ENCODE data around the gene NAB1.

NAB1 gene

DNA sequence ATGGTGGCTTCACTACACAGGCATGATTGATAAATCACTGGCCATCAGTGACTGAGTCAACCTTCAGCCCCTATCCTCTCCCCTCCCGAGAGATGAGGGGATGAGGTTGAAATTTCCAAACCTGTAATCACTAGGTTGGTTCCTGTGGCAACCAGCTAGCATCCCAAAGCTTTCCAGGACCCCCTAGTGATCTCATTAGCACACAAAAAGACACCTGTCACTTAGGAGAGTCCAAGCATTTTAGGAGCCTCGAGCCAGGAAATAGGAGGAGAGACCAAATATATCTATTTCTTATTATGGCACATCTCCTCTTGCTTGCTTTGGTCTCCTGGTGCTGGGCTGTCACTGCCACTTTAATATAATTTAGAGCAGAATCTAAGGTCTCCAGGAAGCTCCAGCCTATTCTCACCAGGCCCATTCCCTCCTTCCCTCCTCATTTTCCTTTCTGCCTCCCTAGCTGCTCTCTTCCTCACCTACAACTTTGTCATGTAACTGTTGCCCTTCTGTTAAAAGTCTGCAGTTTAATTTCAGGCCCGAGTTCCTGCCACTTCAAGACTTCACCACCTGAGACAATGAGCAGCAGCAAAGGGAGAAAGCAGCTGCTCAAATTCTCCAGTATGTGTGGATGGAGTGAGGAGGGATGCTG is 33.2 kb upstream of the NAB1 start:
- no peaks in the 10 kb centered on the region for H3K4me1 ChIP-seq (ENCODE audit: insufficient read depth, low read length)
- H2AFZ ChIP-seq (ENCODE audit: low read depth, low read length), result no peak overlapping the region
- ATAC-seq (ENCODE audit: insufficient read depth, low read depth), result no peak
- DNase-seq, result no peak
- no peak for TF ChIP-seq EZH2 (IDR thresholded peaks at IDR 0.05; ENCODE audit: borderline replicate concordance, low read depth, low read length, severe bottlenecking)
- TF ChIP-seq, protein P1, sequence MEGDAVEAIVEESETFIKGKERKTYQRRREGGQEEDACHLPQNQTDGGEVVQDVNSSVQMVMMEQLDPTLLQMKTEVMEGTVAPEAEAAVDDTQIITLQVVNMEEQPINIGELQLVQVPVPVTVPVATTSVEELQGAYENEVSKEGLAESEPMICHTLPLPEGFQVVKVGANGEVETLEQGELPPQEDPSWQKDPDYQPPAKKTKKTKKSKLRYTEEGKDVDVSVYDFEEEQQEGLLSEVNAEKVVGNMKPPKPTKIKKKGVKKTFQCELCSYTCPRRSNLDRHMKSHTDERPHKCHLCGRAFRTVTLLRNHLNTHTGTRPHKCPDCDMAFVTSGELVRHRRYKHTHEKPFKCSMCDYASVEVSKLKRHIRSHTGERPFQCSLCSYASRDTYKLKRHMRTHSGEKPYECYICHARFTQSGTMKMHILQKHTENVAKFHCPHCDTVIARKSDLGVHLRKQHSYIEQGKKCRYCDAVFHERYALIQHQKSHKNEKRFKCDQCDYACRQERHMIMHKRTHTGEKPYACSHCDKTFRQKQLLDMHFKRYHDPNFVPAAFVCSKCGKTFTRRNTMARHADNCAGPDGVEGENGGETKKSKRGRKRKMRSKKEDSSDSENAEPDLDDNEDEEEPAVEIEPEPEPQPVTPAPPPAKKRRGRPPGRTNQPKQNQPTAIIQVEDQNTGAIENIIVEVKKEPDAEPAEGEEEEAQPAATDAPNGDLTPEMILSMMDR (IDR thresholded peaks at IDR 0.05; ENCODE audit: borderline replicate concordance, extremely low read depth, low read length, poor library complexity, severe bottlenecking), result no peak
- no peak overlapping the region for H3K4me3 ChIP-seq (ENCODE audit: low read depth in 1 of 2, low read length in 2 of 2)
- no peaks in the 10 kb centered on the region for H3K27me3 ChIP-seq (ENCODE audit: insufficient read depth, low read length, poor library complexity)
- H3K4me2 ChIP-seq (ENCODE audit: insufficient read depth, low read length), result no peak overlapping the region
- no peak overlapping the region for H3K27ac ChIP-seq (ENCODE audit: low read length)
- H3K9me3 ChIP-seq (ENCODE audit: insufficient read depth, low read length, severe bottlenecking), result no peaks in the 10 kb centered on the region
- no peak overlapping the region for H3K9ac ChIP-seq (ENCODE audit: low read depth, low read length)
- H4K20me1 ChIP-seq (ENCODE audit: insufficient read depth, low read length), result no peaks in the 10 kb centered on the region
- no peaks in the 10 kb centered on the region for H3K79me2 ChIP-seq (ENCODE audit: insufficient read depth, low read length)
- H3K36me3 ChIP-seq (ENCODE audit: insufficient read depth, low read length), result no peaks in the 10 kb centered on the region

DNA sequence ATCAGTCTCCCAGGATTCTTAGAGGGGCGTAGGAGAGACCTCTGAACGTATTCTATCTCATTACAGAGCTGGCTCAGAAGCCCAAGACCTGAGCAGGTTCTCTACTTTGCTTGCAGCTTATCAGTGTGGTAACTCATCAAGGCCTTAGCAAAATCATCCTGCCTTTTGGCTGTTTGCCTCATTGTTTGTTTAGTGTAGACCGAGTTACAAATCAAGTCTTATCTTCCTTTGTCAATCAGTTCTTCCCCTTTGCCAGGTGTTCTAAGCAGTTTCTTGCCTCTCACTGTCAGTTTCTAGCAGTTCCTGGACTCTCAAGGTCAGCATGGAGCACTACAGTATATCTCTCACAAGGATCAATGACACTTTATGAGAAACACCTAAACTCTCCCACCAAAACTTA is 30.9 kb upstream of the NAB1 start:
- Histone ChIP-seq H3K4me2 (ENCODE audit: insufficient read depth, low read length) (no peak overlapping the region), H4K20me1 (ENCODE audit: insufficient read depth, low read length) (no peaks in the 10 kb centered on the region), H3K36me3 (ENCODE audit: insufficient read depth, low read length) (no peaks in the 10 kb centered on the region), H2AFZ (ENCODE audit: low read depth, low read length) (no peak overlapping the region), H3K27ac (ENCODE audit: low read length) (no peak overlapping the region), H3K79me2 (ENCODE audit: insufficient read depth, low read length) (no peaks in the 10 kb centered on the region), H3K9ac (ENCODE audit: low read depth, low read length) (no peak overlapping the region), H3K9me3 (ENCODE audit: insufficient read depth, low read length, severe bottlenecking) (no peaks in the 10 kb centered on the region), H3K27me3 (ENCODE audit: insufficient read depth, low read length, poor library complexity) (no peaks in the 10 kb centered on the region), H3K4me3 (ENCODE audit: low read depth in 1 of 2, low read length in 2 of 2) (no peak overlapping the region), H3K4me1 (ENCODE audit: insufficient read depth, low read length) (no peaks in the 10 kb centered on the region)
- DNase-seq, result no peak
- no peak for TF ChIP-seq EZH2 (IDR thresholded peaks at IDR 0.05; ENCODE audit: borderline replicate concordance, low read depth, low read length, severe bottlenecking)
- TF ChIP-seq, protein P1 (IDR thresholded peaks at IDR 0.05; ENCODE audit: borderline replicate concordance, extremely low read depth, low read length, poor library complexity, severe bottlenecking), result no peak
- ATAC-seq (ENCODE audit: insufficient read depth, low read depth), result no peak

DNA sequence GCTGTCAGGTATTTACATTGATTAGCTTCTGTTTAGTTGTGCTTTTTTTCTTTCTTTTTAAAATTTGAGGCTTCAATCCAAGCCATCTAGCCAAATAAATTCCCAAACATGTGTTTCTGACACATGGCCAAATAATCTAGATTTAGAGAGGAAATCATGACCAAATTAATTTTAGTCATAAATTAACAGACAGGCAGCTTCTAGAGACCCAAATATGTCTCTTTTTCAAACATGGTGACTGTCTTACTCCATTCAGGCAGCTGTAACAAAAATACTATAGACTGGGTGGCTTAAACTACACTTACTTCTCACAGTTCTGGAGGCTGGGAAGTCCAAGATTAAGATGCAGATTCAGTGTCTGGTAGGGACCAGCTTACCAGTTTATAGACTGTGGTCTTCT is 23.2 kb upstream of the NAB1 start:
- Histone ChIP-seq H3K36me3 (ENCODE audit: insufficient read depth, low read length) (no peaks in the 10 kb centered on the region), H3K27ac (ENCODE audit: low read length) (no peak overlapping the region), H3K4me2 (ENCODE audit: insufficient read depth, low read length) (no peak overlapping the region), H4K20me1 (ENCODE audit: insufficient read depth, low read length) (no peaks in the 10 kb centered on the region), H2AFZ (ENCODE audit: low read depth, low read length) (no peak overlapping the region), H3K27me3 (ENCODE audit: insufficient read depth, low read length, poor library complexity) (no peaks in the 10 kb centered on the region), H3K9ac (ENCODE audit: low read depth, low read length) (no peak overlapping the region), H3K9me3 (ENCODE audit: insufficient read depth, low read length, severe bottlenecking) (no peaks in the 10 kb centered on the region), H3K79me2 (ENCODE audit: insufficient read depth, low read length) (no peaks in the 10 kb centered on the region), H3K4me3 (ENCODE audit: low read depth in 1 of 2, low read length in 2 of 2) (no peak overlapping the region), H3K4me1 (ENCODE audit: insufficient read depth, low read length) (no peaks in the 10 kb centered on the region)
- DNase-seq (no peak), ATAC-seq (ENCODE audit: insufficient read depth, low read depth) (no peak)
- TF ChIP-seq, protein P1 (IDR thresholded peaks at IDR 0.05; ENCODE audit: borderline replicate concordance, extremely low read depth, low read length, poor library complexity, severe bottlenecking), result no peak
- TF ChIP-seq EZH2 (IDR thresholded peaks at IDR 0.05; ENCODE audit: borderline replicate concordance, low read depth, low read length, severe bottlenecking), result no peak
